Heart right ventricle (tissue), 16 donors: Measurements from ENCODE around the gene FLNC. TPM values are rescaled to one million over a fixed set of nuclear protein-coding genes. Genes with fewer than 3 reads are reported as not detected.

Source experiments
- ATAC-seq, 8 donors: fragments of 200-7000 bp; cut with Tn5 transposase; one replicate each; pipeline ENCODE4 v1.9.1; 2020; ENCODE audit warnings: mild to moderate bottlenecking in 8 of 8, moderate library complexity in 8 of 8, moderate number of reproducible peaks in 1 of 8
- DNase-seq, 2 donors: peaks; one replicate each; pipeline ENCODE4 v3.0.0-alpha.2; 2020
- H3K27ac ChIP-seq, 10 donors: fragments of 200-600 bp; sonication (generic) in 2 of 10; one replicate each; pipeline versions ENCODE4 v1.5.0 to v1.8.0; 2020 to 2022; ENCODE audit warnings: mild to moderate bottlenecking in 3 of 10
- H3K27me3 ChIP-seq, 7 donors: fragments of 200-600 bp; one replicate each; pipeline ENCODE4 v1.8.0; 2021 to 2022; ENCODE audit warnings: mild to moderate bottlenecking in 2 of 7
- H3K36me3 ChIP-seq, 9 donors: fragments of 200-600 bp; sonication (generic) in 1 of 9; one replicate each; pipeline versions ENCODE4 v1.5.0 to v1.8.0; 2020 to 2022; ENCODE audit warnings: mild to moderate bottlenecking in 2 of 9
- H3K4me1 ChIP-seq, 9 donors: fragments of 200-600 bp; sonication (generic) in 1 of 9; one replicate each; pipeline versions ENCODE4 v1.5.0 to v1.8.0; 2020 to 2022; ENCODE audit warnings: mild to moderate bottlenecking in 4 of 9
- H3K4me3 ChIP-seq, 10 donors: fragments of 200-600 bp; sonication (generic) in 2 of 10; one replicate each; pipeline versions ENCODE4 v1.5.0 to v1.8.0; 2020 to 2022; ENCODE audit warnings: mild to moderate bottlenecking in 7 of 10, moderate library complexity in 2 of 10
- H3K9me3 ChIP-seq, 11 donors: fragments of 200-600 bp in 10 of 11; sonication (generic) in 2 of 11; one replicate each; pipeline versions ENCODE4 v1.5.0 to v1.8.0; 2013 to 2022; ENCODE audit warnings: mild to moderate bottlenecking in 2 of 11, control low read depth in 1 of 11, moderate library complexity in 1 of 11
- WGBS, 2 donors: extraction: QIAGEN DNeasy Blood & Tissue Kit; methylation state at CpG; one replicate each; pipeline ENCODE4 v1.1.7; 2013; ENCODE audit warnings: inconsistent platforms in 1 of 2; 5-methylcytosine and 5-hydroxymethylcytosine counted together
- intact Hi-C, 10 donors: fragments of 100-400 bp; cut with DNase I; formaldehyde crosslinking; loops; one replicate each; pipeline versions ENCODE4 v1.11.1 to v1.14.2; 2022
- polyA plus RNA-seq, 2 donors: library from polyadenylated mRNA; stranded (reverse); fragments of 200-250 nt; gene quantifications; one replicate each; pipeline ENCODE4 v1.2.3, GENCODE V29; 2013
- total RNA-seq, 10 donors: library from RNA; stranded (reverse); fragmentation: NEBNext Ultra II Directional in 3 of 10; extraction: Animal tissue kit (Norgen Biotek cat#: 25700) in 3 of 10; gene quantifications; one replicate each; pipeline versions ENCODE4 v1.2.1 to v1.2.4, GENCODE V29; 2021 to 2023
- TF ChIP-seq, protein P1 (sequence below), 9 donors: fragments of 200-600 bp; sonication (generic) in 2 of 9; IDR thresholded peaks; one replicate each; pipeline versions ENCODE4 v1.5.0 to v1.8.0; 2021 to 2022; ENCODE audit warnings: antibody characterized with exemption in 9 of 9, mild to moderate bottlenecking in 5 of 9, moderate library complexity in 1 of 9
- donor health status: Arrhythmogenic right ventricular cardiomyopathy.
- donor health status: ischemic (EF 13 %, LVEDD 7.1; RV severe dilation, severe dysfunction).
- donor health status: healthy with polysubstance abuse.
- donor health status: DM: no; HTN: yes; CAD: no.
- donor health status: DM: no; HTN: no; CAD: no.
- donor health status: ischemic (EF 25% LVEDD 6.9; RV normal size, moderate dysfunction).
- donor health status: ischemic (EF 25% LVEDD 5.7; RV mildly dilated, moderate dysfunction).
- donor health status: healthy.
- donor health status: DM: yes; HTN: yes; CAD: no.
- donor health status: Ischemic cardiomyopathy.
- donor health status: ischemic (EF 35%, LVEDD 5.7; RV mildly dilated, moderate dysfunction).
- donor health status: nonischemic (EF 11% LVEDD 7.7; RV severe dilation, severe dysfunction).
- donor health status: DM: yes; HTN: yes; CAD: no.
- donor health status: PGD.
- donor health status: ischemic (EF 29% LVEDD 5.4; RV normal size, mild dysfunction).
- donor health status: nonischemic (EF 23%, LVEDD 6.1; RV moderate dilation, normal function).

The FLNC gene
- total and polyA plus RNA-seq, 12 donors = 223 to 2,445 (median 1,163) TPM

- intact Hi-C loops = loop anchor here in 6 of 10 donors (5.0 to 10.0 kb wide), 3 partner anchors 37 to 94 kb away; partner anchors contain the start of gene ATP6V1F (in 1 of the 6)
- no peak for DNase-seq
- no peaks in the 10 kb centered on the region for H3K36me3 ChIP-seq
- H3K27me3 ChIP-seq = peaks cover 0 to 21% (median 0%) of the 10 kb centered on the region in 7 donors
- ATAC-seq = peak in 6 of 8 donors; percentile 3 to 39 (median 15)
- TF ChIP-seq, protein P1, sequence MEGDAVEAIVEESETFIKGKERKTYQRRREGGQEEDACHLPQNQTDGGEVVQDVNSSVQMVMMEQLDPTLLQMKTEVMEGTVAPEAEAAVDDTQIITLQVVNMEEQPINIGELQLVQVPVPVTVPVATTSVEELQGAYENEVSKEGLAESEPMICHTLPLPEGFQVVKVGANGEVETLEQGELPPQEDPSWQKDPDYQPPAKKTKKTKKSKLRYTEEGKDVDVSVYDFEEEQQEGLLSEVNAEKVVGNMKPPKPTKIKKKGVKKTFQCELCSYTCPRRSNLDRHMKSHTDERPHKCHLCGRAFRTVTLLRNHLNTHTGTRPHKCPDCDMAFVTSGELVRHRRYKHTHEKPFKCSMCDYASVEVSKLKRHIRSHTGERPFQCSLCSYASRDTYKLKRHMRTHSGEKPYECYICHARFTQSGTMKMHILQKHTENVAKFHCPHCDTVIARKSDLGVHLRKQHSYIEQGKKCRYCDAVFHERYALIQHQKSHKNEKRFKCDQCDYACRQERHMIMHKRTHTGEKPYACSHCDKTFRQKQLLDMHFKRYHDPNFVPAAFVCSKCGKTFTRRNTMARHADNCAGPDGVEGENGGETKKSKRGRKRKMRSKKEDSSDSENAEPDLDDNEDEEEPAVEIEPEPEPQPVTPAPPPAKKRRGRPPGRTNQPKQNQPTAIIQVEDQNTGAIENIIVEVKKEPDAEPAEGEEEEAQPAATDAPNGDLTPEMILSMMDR (IDR thresholded peaks at IDR 0.05) = no peak
- peak overlapping the region; percentile 64 to 97 (median 85) for H3K4me3 ChIP-seq
- whole genome bisulfite sequencing, 2 donors = 16 to 17% methylated on average over 39 to 45 of the region's 45 CpGs
- peaks cover 8 to 29% (median 25%) of the 10 kb centered on the region in 9 donors for H3K4me1 ChIP-seq
- peak overlapping the region in 7 of 10 donors; percentile 23 to 77 (median 49) for H3K27ac ChIP-seq
- H3K9me3 ChIP-seq = no peaks in the 10 kb centered on the region
Measured at GRCh38 chr7:128790315-128791041, 39.7 kb upstream of the FLNC start.

DNA sequence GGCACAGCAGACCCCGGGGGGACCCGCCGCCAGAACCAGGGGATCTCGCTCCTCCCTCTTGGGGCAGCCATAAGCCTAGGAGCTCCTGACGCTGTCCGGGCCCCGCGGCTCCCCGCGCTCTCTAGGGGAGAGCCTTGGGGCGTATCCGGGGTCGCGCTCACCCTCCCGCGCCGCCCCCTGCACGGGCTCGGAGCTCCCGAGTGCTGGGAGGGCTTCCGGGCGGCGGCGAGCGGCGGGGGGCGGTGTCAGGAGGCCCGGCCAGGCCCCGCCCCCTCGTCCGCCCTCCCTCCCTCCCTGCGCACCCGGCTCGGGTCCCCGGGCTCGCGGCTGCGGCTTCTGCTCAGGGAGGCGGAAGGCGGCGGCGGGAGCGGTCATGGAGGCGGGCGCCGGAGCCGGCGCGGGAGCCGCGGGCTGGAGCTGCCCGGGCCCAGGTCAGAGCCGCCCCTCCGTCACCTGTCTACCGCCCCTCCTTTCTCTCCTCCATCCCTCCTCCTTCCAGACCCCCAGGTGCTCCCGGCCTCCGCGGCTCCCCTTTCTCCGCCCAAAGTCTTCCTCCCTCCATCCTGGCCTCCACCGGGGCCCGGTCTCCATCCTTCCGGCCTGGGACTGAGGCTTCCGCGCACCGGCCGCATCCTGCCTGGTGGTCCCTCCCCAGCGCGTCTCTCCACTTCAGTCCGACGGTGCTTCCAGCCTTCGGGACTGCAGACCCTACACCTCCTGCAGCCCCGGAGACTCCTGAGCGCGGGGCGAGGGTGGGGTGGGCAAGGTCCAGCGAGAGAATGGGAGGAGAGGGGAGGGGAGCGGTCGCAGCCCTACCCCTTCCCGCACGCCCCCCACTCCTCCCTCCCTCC lies 38.9 kb upstream of the FLNC start, which contains the start of gene CCDC136:
TSS of gene CCDC136 (plus strand) at position 848 of the 851 bp plus-strand sequence. CDS start 444 bp downstream, outside the sequence.
- Histone ChIP-seq H3K9me3 (no peaks in the 10 kb centered on the region), H3K27me3 (peaks cover 0 to 21% (median 0%) of the 10 kb centered on the region in 7 donors), H3K27ac (peak within 1 kb of the TSS in 7 of 10 donors; percentile 23 to 77 (median 49)), H3K4me1 (peaks cover 8 to 29% (median 25%) of the 10 kb centered on the region in 9 donors), H3K36me3 (no peaks in the 10 kb centered on the region), H3K4me3 (peak within 1 kb of the TSS; percentile 64 to 97 (median 85))
- TF ChIP-seq, protein P1 (IDR thresholded peaks at IDR 0.05) = no peak
- intact Hi-C loops = loop anchor here in 6 of 10 donors (5.0 to 10.0 kb wide), 3 partner anchors 36 to 93 kb away; partner anchors contain the start of gene ATP6V1F (in 1 of the 6)
- peak; percentile 67 to 81 for DNase-seq
- ATAC-seq = peak; percentile 70 to 88 (median 83)
- WGBS, 2 donors = 1% methylated on average over 52 to 80 of the region's 80 CpGs

- Histone ChIP-seq H3K4me3 (peak overlapping the region; percentile 64 to 97 (median 85)), H3K27me3 (peaks cover 0 to 21% (median 0%) of the 10 kb centered on the region in 7 donors), H3K9me3 (no peaks in the 10 kb centered on the region), H3K27ac (no peak overlapping the region), H3K36me3 (no peaks in the 10 kb centered on the region), H3K4me1 (peaks cover 8 to 29% (median 25%) of the 10 kb centered on the region in 9 donors)
- TF ChIP-seq, protein P1 (IDR thresholded peaks at IDR 0.05) = no peak
- WGBS, 2 donors = 16% methylated on average over 9 of the region's 9 CpGs
- ATAC-seq (peak in 4 of 8 donors; percentile 7 to 22 (median 17)), DNase-seq (no peak)
- intact Hi-C loops = loop anchor here in 6 of 10 donors (5.0 to 10.0 kb wide), 3 partner anchors 35 to 93 kb away; partner anchors contain the start of gene ATP6V1F (in 1 of the 6)
Measured at GRCh38 chr7:128791972-128792327, 38.3 kb upstream of the FLNC start.
